K562 (cell line): ENCODE results near the gene CELF4. TPM values are rescaled to one million over a fixed set of nuclear protein-coding genes. Genes with fewer than 3 reads are reported as not detected.

ENCODE experiments used
- ATAC-seq: fragments of 200-7000 bp; cut with Tn5 transposase; 3 replicates; pipeline ENCODE4 v1.9.1; 2020; ENCODE audit warnings: moderate library complexity
- BruUV-seq: library from RNA; stranded (reverse); fragments of 400-500 nt; replicated peaks from 2 replicates; lab custom pipeline; 2021; lab: Mats Ljungman, UMichigan
- CTCF ChIA-PET: fragments of 300-600 bp; formaldehyde crosslinking; extraction: SDS; loops from one replicate; lab custom pipeline; 2021; ENCODE audit warnings: low intra/inter-chr PET ratio; lab: Yijun Ruan, JAX
- POLR2A ChIA-PET: fragments of 300-600, 350-650 bp; sonication (Branson Sonifier 250); formaldehyde crosslinking; extraction: SDS; loops from one replicate; lab custom pipeline; 2021; ENCODE audit warnings: antibody characterized with exemption, inconsistent platforms; lab: Yijun Ruan, JAX
- DNase-seq, 4 experiments: peaks; one replicate each; pipeline versions ENCODE4 v3.0.0 to v3.0.0-alpha.2; 2011 to 2018; ENCODE audit warnings: low spot score in 3 of 4, mixed read lengths in 3 of 4; ENCODE audit errors: extremely low read depth in 1 of 4
- FAIRE-seq: peaks from 2 replicates; lab custom pipeline; 2011; peaks lifted over from hg19 to GRCh38; lab: Jason Lieb, UNC
- H2AFZ ChIP-seq: 2 replicates; pipeline ENCODE4 v1.6.0; 2011; ENCODE audit warnings: low read depth, low read length, control low read depth, inconsistent platforms
- H3K27ac ChIP-seq: fragments of 200-600 bp; 3 replicates; pipeline ENCODE4 v1.8.0; 2011; ENCODE audit warnings: low read depth, mild to moderate bottlenecking, control low read depth, inconsistent platforms, low read length, moderate library complexity, mixed read lengths; ENCODE audit errors: extremely low read depth
- H3K27me3 ChIP-seq, 2 experiments: fragments of 300-600 bp in 1 of 2; 2 replicates in 1 of 2; 3 replicates in 1 of 2; pipeline versions ENCODE4 v1.6.0 to v1.8.0; 2011; ENCODE audit warnings: inconsistent platforms in 2 of 2, low read length in 2 of 2, mild to moderate bottlenecking in 1 of 2, mixed read lengths in 1 of 2, moderate library complexity in 1 of 2; ENCODE audit not compliant: control insufficient read depth in 2 of 2, insufficient read depth in 2 of 2
- H3K36me3 ChIP-seq: fragments of 300-600 bp; 3 replicates; pipeline ENCODE4 v1.8.0; 2011; ENCODE audit warnings: mild to moderate bottlenecking, low read length, inconsistent platforms; ENCODE audit not compliant: control insufficient read depth, insufficient read depth
- H3K4me1 ChIP-seq, 2 experiments: fragments of 200-600 bp in 1 of 2; replicated peaks in 1 of 2; 2 replicates in 1 of 2; 3 replicates in 1 of 2; pipeline versions ENCODE4 v1.5.1 to v1.8.0; 2011; ENCODE audit warnings: inconsistent platforms in 2 of 2, low read length in 2 of 2, mild to moderate bottlenecking in 1 of 2, mixed read lengths in 1 of 2, moderate library complexity in 1 of 2; ENCODE audit not compliant: control insufficient read depth in 2 of 2, insufficient read depth in 2 of 2
- H3K4me2 ChIP-seq: 2 replicates; pipeline ENCODE4 v1.6.1; 2011; ENCODE audit warnings: low read length, control low read depth, inconsistent platforms, mixed read lengths; ENCODE audit not compliant: insufficient read depth
- H3K4me3 ChIP-seq: fragments of 200-600 bp; sonication (generic), shearing (Covaris generic); 2 replicates; pipeline ENCODE4 v1.5.1; 2016; ENCODE audit warnings: control low read depth, inconsistent platforms
- H3K79me2 ChIP-seq: fragments of 200-600 bp; 3 replicates; pipeline ENCODE4 v1.8.0; 2011; ENCODE audit warnings: low read length, inconsistent platforms; ENCODE audit not compliant: control insufficient read depth, insufficient read depth
- H3K9ac ChIP-seq, 2 experiments: 2 replicates each; pipeline versions ENCODE4 v1.6.0 to v1.6.1; 2011; ENCODE audit warnings: low read depth in 2 of 2, low read length in 2 of 2, control low read depth in 1 of 2, inconsistent platforms in 1 of 2, mild to moderate bottlenecking in 1 of 2, mixed read lengths in 1 of 2; ENCODE audit not compliant: insufficient read depth in 1 of 2
- H3K9me1 ChIP-seq: one replicate; pipeline ENCODE4 v1.6.0; 2011; ENCODE audit warnings: inconsistent platforms, mild to moderate bottlenecking, low read length, moderate library complexity; ENCODE audit not compliant: control insufficient read depth, insufficient read depth
- H3K9me3 ChIP-seq: replicated peaks from 2 replicates; pipeline ENCODE4 v1.5.1; 2011; ENCODE audit warnings: low read depth, low read length, inconsistent platforms; ENCODE audit not compliant: control insufficient read depth, insufficient read depth
- H4K20me1 ChIP-seq: replicated peaks from 2 replicates; pipeline ENCODE4 v1.6.1; 2011; ENCODE audit warnings: low read length, inconsistent platforms, mixed read lengths; ENCODE audit not compliant: control insufficient read depth, insufficient read depth
- BMI1 ChIP-seq: fragments of 150-350 bp; IDR thresholded peaks from 2 replicates; pipeline ENCODE4 v1.6.1; 2014; ENCODE audit warnings: low read length
- FOXM1 ChIP-seq, 2 experiments: fragments of 450-650 bp in 1 of 2; sonication (generic) in 1 of 2; formaldehyde crosslinking in 1 of 2; IDR thresholded peaks; 2 replicates each; pipeline versions ENCODE4 v1.6.1 to v1.9.0; 2017 to 2022; ENCODE audit warnings: low read depth in 2 of 2, mild to moderate bottlenecking in 2 of 2, missing genetic modification reagents in 1 of 2, moderate library complexity in 1 of 2
- RAD51 ChIP-seq: fragments of 450-650 bp; IDR thresholded peaks from 2 replicates; pipeline ENCODE4 v1.7.1; 2016; ENCODE audit warnings: low read depth, mild to moderate bottlenecking, borderline replicate concordance
- RB1 ChIP-seq: fragments of 450-650 bp; IDR thresholded peaks from 2 replicates; pipeline ENCODE4 v1.6.1; 2017; ENCODE audit warnings: low read depth, mild to moderate bottlenecking
- SMAD1 ChIP-seq: fragments of 150-350 bp; IDR thresholded peaks from 2 replicates; pipeline ENCODE4 v1.6.1; 2014; ENCODE audit warnings: low read length, low read depth; ENCODE audit not compliant: partially characterized antibody
- ZBTB8A ChIP-seq: fragments of 450-650 bp; IDR thresholded peaks from 2 replicates; pipeline ENCODE4 v1.6.1; 2018; ENCODE audit warnings: mild to moderate bottlenecking, moderate library complexity; ENCODE audit not compliant: partially characterized antibody
- WGBS: fragments of 100-300 bp; shearing (Covaris generic); methylation state at CpG from one replicate; pipeline ENCODE4 v1.1.6; 2016; ENCODE audit warnings: low coverage, mixed read lengths; ENCODE audit not compliant: insufficient coverage; ENCODE audit errors: missing lambda C conversion rate; 5-methylcytosine and 5-hydroxymethylcytosine counted together
- in situ Hi-C: fragments of 300-500 bp; cut with MboI; formaldehyde crosslinking; loops from 4 replicates; pipeline ENCODE4 v1.15.0; 2018; ENCODE audit warnings: inconsistent platforms, mixed read lengths
- intact Hi-C: fragments of 100-400 bp; cut with micrococcal nuclease; formaldehyde crosslinking; loops from 2 replicates; pipeline ENCODE4 v1.14.2; 2022
- polyA plus RNA-seq, 8 experiments: library from polyadenylated mRNA; depleted of rRNA in 4 of 8; stranded (reverse) in 5 of 8; unstranded in 3 of 8; fragments of >200 nt; fragmentation: Nextera tagmentation in 2 of 8; fragmentation: Illumina TruSeq in 1 of 8; extraction: Ambion mirVana in 2 of 8; extraction: Trizol in 1 of 8; gene quantifications; 2 replicates each; pipeline versions ENCODE4 v1.2.1 to v1.2.3, GENCODE V29; 2011 to 2014; ENCODE audit warnings: inconsistent platforms in 1 of 8, missing spikeins in 1 of 8
- total RNA-seq, 7 experiments: library from RNA; depleted of rRNA in 6 of 7; stranded (reverse); fragments of >200 nt in 6 of 7; fragmentation: Illumina TruSeq in 2 of 7; extraction: Trizol in 2 of 7; gene quantifications; 2 replicates each; pipeline versions ENCODE4 v1.2.1 to v1.2.3, GENCODE V29; 2011 to 2021; ENCODE audit warnings: low replicate concordance in 1 of 7
- TF ChIP-seq, protein P1 (sequence below): fragments of 250-450 bp; sonication (Bioruptor Pico); IDR thresholded peaks from 2 replicates; pipeline ENCODE4 v1.8.0; 2022; ENCODE audit warnings: moderate library complexity, mild to moderate bottlenecking, inconsistent platforms
- TF ChIP-seq, protein P2 (sequence below): fragments of 450-650 bp; IDR thresholded peaks from 2 replicates; pipeline ENCODE4 v1.6.1; 2016; ENCODE audit warnings: mild to moderate bottlenecking, moderate library complexity

The CELF4 gene
- total and polyA plus RNA-seq, 9 of the 15 experiments (the other 6 are each of a cell fraction or from before 2014, with no cell fraction given): 0.04 to 0.24 (median 0.07) TPM; not detected in 3

DNA sequence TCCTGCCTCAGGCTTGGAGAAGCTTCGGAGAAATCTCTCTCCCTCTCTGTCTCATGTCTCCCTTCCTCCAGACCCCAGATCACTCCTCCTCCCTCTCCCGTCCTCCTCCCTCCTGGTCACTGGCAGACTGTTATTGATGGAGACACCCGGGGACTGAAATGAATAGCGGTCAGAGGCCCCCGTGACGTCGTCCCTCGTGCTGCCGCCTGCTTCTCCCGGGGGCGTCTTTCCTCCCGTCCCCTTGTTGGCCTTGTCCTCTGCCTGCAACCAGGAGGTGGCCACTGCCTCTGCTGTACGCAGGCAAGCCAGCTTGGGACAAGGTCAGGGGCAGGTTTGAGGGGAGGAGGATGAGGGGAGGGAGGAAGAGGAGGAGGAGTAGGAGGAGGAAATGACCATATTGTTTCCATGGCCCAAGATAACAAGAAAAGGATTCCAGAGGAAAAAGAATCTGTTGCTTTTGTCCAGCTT, 78.2 kb downstream of the CELF4 start:
- ChIA-PET POLR2A (interaction anchor here (1.4 kb wide), 1 partner anchor 19 kb away, joined by 3 read pairs; no protein-coding TSS in a partner anchor), CTCF (no interaction called here)
- no peak for TF ChIP-seq ZBTB8A
- no peak for TF ChIP-seq BMI1
- no peak for TF ChIP-seq RAD51
- no peak for TF ChIP-seq SMAD1
- no peak for TF ChIP-seq FOXM1 (IDR thresholded peaks at IDR 0.05; ENCODE audit: low read depth)
- TF ChIP-seq FOXM1 (CRISPR knock-in tag; IDR thresholded peaks at IDR 0.05; ENCODE audit: low read depth): no peak
- TF ChIP-seq, protein P1, sequence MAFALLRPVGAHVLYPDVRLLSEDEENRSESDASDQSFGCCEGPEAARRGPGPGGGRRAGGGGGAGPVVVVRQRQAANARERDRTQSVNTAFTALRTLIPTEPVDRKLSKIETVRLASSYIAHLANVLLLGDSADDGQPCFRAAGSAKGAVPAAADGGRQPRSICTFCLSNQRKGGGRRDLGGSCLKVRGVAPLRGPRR (CRISPR knock-in tag): no peak
- no peak for TF ChIP-seq RB1
- TF ChIP-seq, protein P2, sequence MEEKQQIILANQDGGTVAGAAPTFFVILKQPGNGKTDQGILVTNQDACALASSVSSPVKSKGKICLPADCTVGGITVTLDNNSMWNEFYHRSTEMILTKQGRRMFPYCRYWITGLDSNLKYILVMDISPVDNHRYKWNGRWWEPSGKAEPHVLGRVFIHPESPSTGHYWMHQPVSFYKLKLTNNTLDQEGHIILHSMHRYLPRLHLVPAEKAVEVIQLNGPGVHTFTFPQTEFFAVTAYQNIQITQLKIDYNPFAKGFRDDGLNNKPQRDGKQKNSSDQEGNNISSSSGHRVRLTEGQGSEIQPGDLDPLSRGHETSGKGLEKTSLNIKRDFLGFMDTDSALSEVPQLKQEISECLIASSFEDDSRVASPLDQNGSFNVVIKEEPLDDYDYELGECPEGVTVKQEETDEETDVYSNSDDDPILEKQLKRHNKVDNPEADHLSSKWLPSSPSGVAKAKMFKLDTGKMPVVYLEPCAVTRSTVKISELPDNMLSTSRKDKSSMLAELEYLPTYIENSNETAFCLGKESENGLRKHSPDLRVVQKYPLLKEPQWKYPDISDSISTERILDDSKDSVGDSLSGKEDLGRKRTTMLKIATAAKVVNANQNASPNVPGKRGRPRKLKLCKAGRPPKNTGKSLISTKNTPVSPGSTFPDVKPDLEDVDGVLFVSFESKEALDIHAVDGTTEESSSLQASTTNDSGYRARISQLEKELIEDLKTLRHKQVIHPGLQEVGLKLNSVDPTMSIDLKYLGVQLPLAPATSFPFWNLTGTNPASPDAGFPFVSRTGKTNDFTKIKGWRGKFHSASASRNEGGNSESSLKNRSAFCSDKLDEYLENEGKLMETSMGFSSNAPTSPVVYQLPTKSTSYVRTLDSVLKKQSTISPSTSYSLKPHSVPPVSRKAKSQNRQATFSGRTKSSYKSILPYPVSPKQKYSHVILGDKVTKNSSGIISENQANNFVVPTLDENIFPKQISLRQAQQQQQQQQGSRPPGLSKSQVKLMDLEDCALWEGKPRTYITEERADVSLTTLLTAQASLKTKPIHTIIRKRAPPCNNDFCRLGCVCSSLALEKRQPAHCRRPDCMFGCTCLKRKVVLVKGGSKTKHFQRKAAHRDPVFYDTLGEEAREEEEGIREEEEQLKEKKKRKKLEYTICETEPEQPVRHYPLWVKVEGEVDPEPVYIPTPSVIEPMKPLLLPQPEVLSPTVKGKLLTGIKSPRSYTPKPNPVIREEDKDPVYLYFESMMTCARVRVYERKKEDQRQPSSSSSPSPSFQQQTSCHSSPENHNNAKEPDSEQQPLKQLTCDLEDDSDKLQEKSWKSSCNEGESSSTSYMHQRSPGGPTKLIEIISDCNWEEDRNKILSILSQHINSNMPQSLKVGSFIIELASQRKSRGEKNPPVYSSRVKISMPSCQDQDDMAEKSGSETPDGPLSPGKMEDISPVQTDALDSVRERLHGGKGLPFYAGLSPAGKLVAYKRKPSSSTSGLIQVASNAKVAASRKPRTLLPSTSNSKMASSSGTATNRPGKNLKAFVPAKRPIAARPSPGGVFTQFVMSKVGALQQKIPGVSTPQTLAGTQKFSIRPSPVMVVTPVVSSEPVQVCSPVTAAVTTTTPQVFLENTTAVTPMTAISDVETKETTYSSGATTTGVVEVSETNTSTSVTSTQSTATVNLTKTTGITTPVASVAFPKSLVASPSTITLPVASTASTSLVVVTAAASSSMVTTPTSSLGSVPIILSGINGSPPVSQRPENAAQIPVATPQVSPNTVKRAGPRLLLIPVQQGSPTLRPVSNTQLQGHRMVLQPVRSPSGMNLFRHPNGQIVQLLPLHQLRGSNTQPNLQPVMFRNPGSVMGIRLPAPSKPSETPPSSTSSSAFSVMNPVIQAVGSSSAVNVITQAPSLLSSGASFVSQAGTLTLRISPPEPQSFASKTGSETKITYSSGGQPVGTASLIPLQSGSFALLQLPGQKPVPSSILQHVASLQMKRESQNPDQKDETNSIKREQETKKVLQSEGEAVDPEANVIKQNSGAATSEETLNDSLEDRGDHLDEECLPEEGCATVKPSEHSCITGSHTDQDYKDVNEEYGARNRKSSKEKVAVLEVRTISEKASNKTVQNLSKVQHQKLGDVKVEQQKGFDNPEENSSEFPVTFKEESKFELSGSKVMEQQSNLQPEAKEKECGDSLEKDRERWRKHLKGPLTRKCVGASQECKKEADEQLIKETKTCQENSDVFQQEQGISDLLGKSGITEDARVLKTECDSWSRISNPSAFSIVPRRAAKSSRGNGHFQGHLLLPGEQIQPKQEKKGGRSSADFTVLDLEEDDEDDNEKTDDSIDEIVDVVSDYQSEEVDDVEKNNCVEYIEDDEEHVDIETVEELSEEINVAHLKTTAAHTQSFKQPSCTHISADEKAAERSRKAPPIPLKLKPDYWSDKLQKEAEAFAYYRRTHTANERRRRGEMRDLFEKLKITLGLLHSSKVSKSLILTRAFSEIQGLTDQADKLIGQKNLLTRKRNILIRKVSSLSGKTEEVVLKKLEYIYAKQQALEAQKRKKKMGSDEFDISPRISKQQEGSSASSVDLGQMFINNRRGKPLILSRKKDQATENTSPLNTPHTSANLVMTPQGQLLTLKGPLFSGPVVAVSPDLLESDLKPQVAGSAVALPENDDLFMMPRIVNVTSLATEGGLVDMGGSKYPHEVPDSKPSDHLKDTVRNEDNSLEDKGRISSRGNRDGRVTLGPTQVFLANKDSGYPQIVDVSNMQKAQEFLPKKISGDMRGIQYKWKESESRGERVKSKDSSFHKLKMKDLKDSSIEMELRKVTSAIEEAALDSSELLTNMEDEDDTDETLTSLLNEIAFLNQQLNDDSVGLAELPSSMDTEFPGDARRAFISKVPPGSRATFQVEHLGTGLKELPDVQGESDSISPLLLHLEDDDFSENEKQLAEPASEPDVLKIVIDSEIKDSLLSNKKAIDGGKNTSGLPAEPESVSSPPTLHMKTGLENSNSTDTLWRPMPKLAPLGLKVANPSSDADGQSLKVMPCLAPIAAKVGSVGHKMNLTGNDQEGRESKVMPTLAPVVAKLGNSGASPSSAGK: no peak
- Histone ChIP-seq H3K36me3 (no peaks in the 10 kb centered on the region), H4K20me1 (peaks cover 3% of the 10 kb centered on the region; the same call in 1 of the 2 replicates), H3K27me3 (peaks cover 0 to 32% of the 10 kb centered on the region in 2 experiments; a peak in 4 of 5 replicates), H3K9ac (no peak overlapping the region), H3K4me2 (no peak overlapping the region), H3K9me3 (no peaks in the 10 kb centered on the region), H2AFZ (no peak overlapping the region), H3K27ac (no peak overlapping the region), H3K9me1 (no peaks in the 10 kb centered on the region), H3K4me1 (peaks cover 0 to 8% of the 10 kb centered on the region in 2 experiments; a peak in 2 of 5 replicates), H3K79me2 (no peaks in the 10 kb centered on the region), H3K4me3 (no peak overlapping the region)
- DNase-seq: no peak
- in situ Hi-C loops: loop anchor here (25.0 kb wide), 1 partner anchor 550 kb away; no protein-coding TSS in a partner anchor
- no peak for ATAC-seq
- BruUV-seq: no TSS peak
- FAIRE-seq: no peak
- intact Hi-C loops: no loop called here
- 2% methylated on average over 12 of the region's 13 CpGs for WGBS
